Stimulated activated naive CD4-positive, alpha-beta T cell treated with Interleukin-2 at 50 U/mL for 16 hours (primary cell): Measurements from ENCODE around the gene WWOX.

ENCODE experiments used
- DNase-seq: peaks from one replicate; lab custom pipeline; 2025; lab: John Stamatoyannopoulos, UW

The WWOX gene

GRCh38 chr16:78146807-78147206, 47.4 kb downstream of the WWOX start:
- DNase-seq, result no peak

DNA sequence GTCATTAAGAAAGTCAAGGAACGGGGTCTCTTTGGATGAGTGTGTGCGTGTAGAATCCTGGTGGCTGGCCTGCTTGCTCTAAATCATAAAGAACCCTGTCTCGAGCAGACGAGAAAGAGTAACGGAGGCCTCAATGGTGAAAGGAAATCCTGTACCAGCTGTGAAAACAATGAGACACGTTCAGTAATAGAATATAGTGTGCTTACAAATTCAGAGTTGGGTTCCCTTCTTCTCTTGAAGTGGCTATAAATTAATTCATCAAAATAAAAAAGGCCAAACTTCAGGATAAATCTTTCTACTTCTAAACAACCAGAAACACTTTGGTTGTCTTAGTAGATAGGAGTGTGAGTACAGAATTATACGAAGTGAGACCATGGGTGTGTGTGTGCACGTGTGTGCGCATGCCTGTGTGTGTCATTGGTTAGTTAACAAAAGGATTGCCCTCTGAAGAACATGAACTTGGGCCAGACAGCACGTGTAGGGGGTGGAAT, 48.5 kb downstream of the WWOX start:
- DNase-seq, result no peak

- no peak for DNase-seq
Observed at GRCh38 chr16:78150233-78150632, 50.8 kb downstream of the WWOX start.

DNA sequence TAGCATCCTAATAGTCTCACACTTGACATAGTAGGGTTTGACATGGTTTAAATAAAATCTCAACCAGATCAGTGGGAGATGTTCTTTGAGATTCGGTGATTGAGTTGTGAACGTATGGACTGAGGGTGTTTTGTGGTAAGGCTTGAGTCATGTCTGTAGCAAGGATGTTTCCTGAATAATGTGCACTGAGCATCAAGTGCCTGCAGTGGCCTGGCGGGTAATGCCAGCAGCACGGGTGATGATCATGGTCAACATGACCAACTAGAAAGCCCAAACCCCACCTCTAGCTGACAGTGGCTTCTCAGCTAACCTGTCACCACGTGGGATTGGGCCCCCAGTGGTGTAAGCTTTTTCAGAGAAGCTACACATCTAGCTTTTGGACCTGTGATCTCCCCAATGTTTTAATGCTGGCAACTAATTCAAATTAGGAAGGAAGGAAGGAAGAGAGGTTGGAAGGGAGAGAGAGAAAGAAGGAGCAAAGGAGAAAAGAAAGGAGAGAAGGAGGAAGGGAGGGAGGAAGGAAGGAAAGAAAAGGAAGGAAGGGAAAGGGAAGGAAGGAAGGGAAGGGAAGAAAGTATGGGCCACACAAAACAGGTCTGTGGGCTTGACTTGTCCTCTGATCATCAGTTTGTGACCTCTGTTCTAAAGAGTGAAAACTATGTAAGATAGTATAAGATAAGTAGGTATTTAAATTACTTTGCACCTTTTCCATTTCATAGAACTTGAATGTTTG, 55.4 kb downstream of the WWOX start:
- DNase-seq, result no peak

GRCh38 chr16:78155791-78156345, 56.4 kb downstream of the WWOX start:
- DNase-seq, result no peak

DNA sequence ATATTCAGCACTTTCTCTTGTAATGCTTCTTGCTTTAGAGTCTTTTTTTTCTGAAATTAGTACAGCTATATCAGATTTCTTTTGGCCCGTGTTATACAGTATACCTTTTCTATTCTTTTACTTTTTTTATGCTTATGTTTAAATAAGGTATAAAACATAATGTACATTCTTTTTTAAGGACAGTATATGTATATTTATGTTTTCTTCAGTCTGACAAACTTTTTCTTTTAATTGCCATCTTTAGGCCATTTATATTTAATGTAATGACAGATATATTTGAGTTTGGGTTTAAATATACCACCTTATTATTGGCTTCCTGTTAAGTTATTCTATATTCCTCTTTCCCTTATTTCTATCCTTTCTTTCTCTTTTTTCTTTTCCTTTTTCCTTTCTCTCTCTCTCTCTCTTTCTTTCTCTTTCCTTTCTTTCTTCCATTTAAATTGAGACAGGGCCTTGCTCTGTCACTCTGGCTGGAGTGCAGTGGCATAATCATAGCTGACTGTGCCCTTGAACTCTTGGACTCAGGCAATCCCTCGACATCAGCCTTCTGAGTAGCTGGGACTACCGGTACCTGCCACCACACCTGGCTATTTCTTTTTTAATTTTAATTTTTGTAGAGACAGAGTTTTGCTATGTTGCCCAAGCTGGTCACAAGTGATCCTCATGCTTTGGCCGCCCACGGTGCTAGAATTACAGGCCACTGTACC, 61.7 kb downstream of the WWOX start:
- no peak for DNase-seq

GRCh38 chr16:78163772-78164670, 64.6 kb downstream of the WWOX start:
- no peak for DNase-seq

DNA sequence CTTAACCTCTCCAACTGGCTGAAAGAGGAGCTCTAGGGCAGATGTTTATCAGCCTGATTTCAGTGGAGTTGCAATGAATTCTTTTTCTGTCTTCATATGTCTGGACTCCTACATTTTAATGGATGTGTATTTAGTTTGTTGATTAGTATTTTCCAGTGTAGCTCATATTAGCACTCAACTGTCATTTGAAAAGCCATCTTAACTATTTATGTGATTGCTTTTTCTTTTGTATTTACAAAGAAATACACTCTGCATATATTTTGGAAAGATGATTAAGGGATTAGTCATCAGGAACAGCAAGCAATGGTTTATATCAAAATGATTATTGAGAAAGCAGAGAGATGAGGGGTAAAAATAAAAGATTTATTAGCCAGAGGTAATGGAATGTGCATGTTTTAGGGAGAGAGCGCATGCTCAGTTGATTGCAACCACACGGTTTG, 71.1 kb downstream of the WWOX start:
- no peak for DNase-seq

- DNase-seq, result no peak
Observed at GRCh38 chr16:78175287-78175686, 75.8 kb downstream of the WWOX start.

- no peak for DNase-seq
Observed at GRCh38 chr16:78176435-78176834, 77.0 kb downstream of the WWOX start.

DNA sequence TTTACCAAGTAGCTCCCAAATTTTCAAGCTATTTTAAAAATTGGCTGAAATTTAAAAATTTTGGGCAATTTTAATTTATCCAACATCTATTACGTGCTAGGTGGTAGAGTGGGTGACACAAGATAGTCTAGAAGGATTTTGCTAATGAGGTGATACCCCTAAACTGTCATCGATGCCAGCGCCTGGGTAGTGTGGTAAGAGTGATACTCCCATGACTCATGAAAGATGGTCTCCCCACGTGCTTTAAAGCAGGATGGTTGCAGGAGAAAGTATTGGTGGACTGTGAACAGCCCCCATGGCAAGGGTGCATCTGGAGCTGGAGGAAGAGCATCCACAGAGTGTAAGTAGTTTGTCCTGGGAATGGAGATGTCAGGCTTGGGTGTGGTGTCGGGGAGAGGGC, 77.8 kb downstream of the WWOX start:
- no peak for DNase-seq

GRCh38 chr16:78177987-78178386, 78.5 kb downstream of the WWOX start:
- DNase-seq, result no peak

GRCh38 chr16:78179666-78180065, 80.2 kb downstream of the WWOX start:
- DNase-seq, result no peak

DNA sequence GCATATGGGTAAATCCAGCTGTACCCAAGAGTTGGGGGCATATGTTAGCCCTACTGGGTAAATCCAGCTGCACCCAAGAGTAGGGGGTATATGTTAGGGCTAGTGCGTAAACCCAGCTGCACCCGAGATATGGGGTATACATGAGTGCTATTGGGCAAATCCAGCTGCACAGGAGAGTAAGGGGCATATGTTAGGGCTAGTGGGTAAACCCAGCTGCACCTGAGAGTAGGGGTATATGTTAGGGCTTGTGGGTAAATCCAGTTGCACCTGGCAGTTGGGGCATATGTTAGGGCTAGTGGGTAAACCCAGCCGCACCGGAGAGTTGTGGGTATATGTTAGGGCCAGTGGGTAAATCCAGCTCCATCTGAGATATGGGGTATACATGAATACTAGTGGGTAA, 80.9 kb downstream of the WWOX start:
- no peak for DNase-seq

DNA sequence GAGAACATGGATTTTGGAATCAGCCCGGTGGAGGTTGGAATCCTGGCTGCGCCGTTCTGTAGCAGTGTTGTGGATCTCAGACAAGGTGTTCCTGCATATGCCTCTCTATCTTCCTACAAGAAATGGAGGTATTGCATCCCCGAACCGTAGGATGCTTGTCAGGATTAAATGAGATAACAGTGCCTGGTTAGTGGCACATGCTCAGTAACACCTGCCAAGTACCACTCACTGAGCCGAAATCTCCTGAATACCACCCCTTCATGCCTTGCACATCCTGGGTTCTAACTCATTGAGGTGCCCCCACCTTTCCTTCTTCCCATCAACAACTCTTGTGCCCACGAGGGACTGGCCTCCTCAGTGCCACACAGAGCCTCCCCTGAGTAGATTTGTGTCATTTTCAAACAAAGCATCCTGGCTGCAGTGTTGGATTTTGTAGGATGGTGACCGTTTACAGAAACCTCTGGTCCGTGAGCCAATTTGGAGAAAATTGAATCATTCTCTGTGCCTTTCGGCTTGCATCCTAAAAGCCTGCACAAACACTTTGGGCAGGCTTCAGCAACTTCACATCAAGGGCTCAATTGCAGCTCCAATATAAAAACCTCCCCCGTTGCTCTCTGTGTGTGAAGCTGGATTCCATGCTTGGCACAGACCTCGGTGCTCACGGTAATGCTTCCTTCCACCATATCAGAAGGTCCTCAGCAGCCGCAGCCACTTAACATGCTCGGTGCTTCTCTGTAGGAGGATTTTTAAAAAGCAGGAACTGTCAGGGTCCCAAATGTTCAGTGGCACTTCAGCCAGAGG, 84.2 kb downstream of the WWOX start:
- no peak for DNase-seq

GRCh38 chr16:78184238-78185183, 85.1 kb downstream of the WWOX start:
- no peak for DNase-seq

DNA sequence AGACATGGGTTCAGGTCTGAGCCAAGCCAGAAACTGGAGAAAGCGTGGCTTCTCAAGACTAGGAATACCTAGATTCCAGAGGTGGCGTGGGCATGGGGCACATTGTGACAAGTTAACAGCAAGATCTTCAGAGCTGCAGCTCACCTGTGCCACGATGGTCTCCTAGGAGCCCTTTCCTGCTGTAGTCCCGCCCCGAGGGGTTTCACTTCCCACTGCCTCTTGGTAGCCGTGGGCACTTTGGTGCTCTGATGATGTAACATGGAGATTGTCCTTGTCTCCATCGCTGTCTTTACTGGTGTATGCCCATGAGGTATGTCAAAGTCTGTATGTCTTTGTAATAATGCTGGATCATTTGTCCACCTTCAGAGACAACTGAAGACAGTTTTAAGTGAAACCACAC, 89.7 kb downstream of the WWOX start:
- DNase-seq, result no peak

DNA sequence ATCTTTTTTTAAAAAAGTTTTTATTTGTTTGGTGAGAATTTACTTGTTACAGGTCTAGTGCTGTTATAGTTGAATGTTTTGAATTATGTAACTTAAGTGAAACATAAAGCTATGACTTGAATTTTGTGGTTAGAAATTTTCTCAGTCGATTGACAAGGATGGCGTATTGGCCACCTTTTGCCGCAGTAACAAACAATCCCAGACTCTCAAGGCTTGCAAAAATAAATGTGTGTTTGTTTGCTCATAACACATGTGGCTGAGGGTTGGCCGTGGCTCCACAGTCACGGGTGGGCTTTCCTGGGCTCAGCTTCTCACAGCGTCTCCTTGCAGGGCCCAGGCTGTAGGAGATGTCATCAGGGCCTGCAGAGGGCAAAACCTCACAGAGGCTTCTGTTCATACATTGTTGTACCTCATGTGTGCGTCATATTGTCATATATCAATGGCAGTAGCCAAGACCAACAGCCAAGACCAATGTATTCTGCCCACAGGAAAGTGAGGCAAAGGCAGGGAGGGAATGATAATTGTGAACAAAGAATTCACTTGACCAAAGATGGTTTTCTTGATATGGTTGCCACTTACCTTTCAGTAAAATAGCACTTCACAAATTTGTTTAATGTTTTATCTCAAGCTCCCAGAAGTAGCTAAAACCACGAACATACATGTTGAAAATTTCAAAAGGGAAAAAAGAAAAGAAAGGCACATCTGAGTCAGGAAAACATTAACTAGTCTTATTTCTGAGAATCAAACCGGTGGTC, 93.5 kb downstream of the WWOX start:
- no peak for DNase-seq

DNA sequence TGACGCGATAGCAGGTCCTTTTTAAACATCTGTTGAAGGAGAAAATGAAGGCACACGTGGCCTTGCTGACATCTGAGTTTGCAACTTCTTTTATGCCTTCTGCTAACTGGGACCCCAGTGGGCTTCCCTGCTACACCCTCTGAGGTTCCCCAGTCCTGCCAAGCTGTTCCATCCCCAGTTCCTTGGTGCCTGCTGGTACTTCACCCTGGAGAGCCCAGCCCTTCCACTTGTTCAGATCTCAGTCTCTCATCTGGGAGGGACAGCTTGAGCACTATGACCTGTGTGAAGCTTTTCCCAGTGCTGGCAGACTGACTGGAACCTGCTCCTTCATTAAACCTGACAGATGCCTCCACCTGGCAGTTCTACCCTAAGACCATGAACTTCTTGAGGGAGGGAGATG, 95.5 kb downstream of the WWOX start:
- no peak for DNase-seq
